OCI-LY3 (cell line): ENCODE results near the gene AIRE.

Source experiments
- H2AFZ ChIP-seq: fragments of 200-600, 300-600 bp; shearing (Covaris generic); 2 replicates; pipeline ENCODE4 v1.6.0; 2014; ENCODE audit warnings: antibody characterized with exemption, low read depth, low read length
- H3K27ac ChIP-seq: fragments of 200-600, 300-600 bp; sonication (generic); 2 replicates; pipeline ENCODE4 v1.5.1; 2014; ENCODE audit warnings: mild to moderate bottlenecking, low read length, moderate library complexity, mixed read lengths
- H3K27me3 ChIP-seq: fragments of 200-600, 300-600 bp; sonication (generic); 2 replicates; pipeline ENCODE4 v1.6.1; 2014; ENCODE audit warnings: low read depth, low read length, mixed read lengths
- H3K36me3 ChIP-seq: fragments of 200-600, 300-600 bp; sonication (generic); replicated peaks from 2 replicates; pipeline ENCODE3; 2014; ENCODE audit warnings: low read depth, low read length, mixed read lengths
- H3K4me1 ChIP-seq: fragments of 300-600, 200-600 bp; sonication (generic); 2 replicates; pipeline ENCODE4 v1.6.1; 2014; ENCODE audit warnings: low read length, mixed read lengths
- H3K4me2 ChIP-seq: fragments of 200-600, 300-600 bp; sonication (generic); 2 replicates; pipeline ENCODE4 v1.6.1; 2014; ENCODE audit warnings: low read length, mixed read lengths
- H3K4me3 ChIP-seq: fragments of 300-600, 200-600 bp; sonication (generic); 2 replicates; pipeline ENCODE4 v1.5.1; 2014; ENCODE audit warnings: antibody characterized with exemption, mild to moderate bottlenecking, low read length, moderate library complexity
- H3K79me2 ChIP-seq: fragments of 300-600, 200-600 bp; shearing (Covaris generic); 2 replicates; pipeline ENCODE4 v1.6.1; 2014; ENCODE audit warnings: mild to moderate bottlenecking, low read length, mixed read lengths
- H3K9ac ChIP-seq: fragments of 300-600, 200-600 bp; shearing (Covaris generic); 2 replicates; pipeline ENCODE4 v1.6.0; 2014; ENCODE audit warnings: mild to moderate bottlenecking, low read length, moderate library complexity
- H3K9me3 ChIP-seq: fragments of 200-600, 300-600 bp; shearing (Covaris generic); 2 replicates; pipeline ENCODE4 v1.6.1; 2014; ENCODE audit warnings: low read length, mixed read lengths; ENCODE audit not compliant: insufficient read depth
- H4K20me1 ChIP-seq: fragments of 200-600, 300-600 bp; sonication (generic); 2 replicates; pipeline ENCODE4 v1.6.1; 2016; ENCODE audit warnings: low read length, mixed read lengths; ENCODE audit not compliant: insufficient read depth
- EZH2phosphoT487 ChIP-seq: fragments of 200-600 bp; shearing (Covaris generic); IDR thresholded peaks from 2 replicates; pipeline ENCODE4 v1.6.1; 2018; ENCODE audit warnings: antibody characterized with exemption, mixed run types, low read depth
- TF ChIP-seq, protein P1 (sequence below): fragments of 200-600, 300-600 bp; sonication (generic); IDR thresholded peaks from 2 replicates; pipeline ENCODE4 v1.5.1; 2014; ENCODE audit warnings: antibody characterized with exemption, low read length, low read depth

The AIRE gene

GRCh38 chr21:44328242-44328895, 42.7 kb downstream of the AIRE start:
- no peak for TF ChIP-seq EZH2phosphoT487
- TF ChIP-seq, protein P1, sequence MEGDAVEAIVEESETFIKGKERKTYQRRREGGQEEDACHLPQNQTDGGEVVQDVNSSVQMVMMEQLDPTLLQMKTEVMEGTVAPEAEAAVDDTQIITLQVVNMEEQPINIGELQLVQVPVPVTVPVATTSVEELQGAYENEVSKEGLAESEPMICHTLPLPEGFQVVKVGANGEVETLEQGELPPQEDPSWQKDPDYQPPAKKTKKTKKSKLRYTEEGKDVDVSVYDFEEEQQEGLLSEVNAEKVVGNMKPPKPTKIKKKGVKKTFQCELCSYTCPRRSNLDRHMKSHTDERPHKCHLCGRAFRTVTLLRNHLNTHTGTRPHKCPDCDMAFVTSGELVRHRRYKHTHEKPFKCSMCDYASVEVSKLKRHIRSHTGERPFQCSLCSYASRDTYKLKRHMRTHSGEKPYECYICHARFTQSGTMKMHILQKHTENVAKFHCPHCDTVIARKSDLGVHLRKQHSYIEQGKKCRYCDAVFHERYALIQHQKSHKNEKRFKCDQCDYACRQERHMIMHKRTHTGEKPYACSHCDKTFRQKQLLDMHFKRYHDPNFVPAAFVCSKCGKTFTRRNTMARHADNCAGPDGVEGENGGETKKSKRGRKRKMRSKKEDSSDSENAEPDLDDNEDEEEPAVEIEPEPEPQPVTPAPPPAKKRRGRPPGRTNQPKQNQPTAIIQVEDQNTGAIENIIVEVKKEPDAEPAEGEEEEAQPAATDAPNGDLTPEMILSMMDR, result no peak
- no peak overlapping the region for H3K9ac ChIP-seq
- H3K4me1 ChIP-seq, result no peaks in the 10 kb centered on the region
- H3K27ac ChIP-seq, result no peak overlapping the region
- no peak overlapping the region for H3K4me2 ChIP-seq
- H3K9me3 ChIP-seq, result no peaks in the 10 kb centered on the region
- H2AFZ ChIP-seq, result no peak overlapping the region
- no peaks in the 10 kb centered on the region for H3K36me3 ChIP-seq
- no peak overlapping the region for H3K4me3 ChIP-seq
- no peaks in the 10 kb centered on the region for H4K20me1 ChIP-seq
- H3K79me2 ChIP-seq, result no peaks in the 10 kb centered on the region
- no peaks in the 10 kb centered on the region for H3K27me3 ChIP-seq

DNA sequence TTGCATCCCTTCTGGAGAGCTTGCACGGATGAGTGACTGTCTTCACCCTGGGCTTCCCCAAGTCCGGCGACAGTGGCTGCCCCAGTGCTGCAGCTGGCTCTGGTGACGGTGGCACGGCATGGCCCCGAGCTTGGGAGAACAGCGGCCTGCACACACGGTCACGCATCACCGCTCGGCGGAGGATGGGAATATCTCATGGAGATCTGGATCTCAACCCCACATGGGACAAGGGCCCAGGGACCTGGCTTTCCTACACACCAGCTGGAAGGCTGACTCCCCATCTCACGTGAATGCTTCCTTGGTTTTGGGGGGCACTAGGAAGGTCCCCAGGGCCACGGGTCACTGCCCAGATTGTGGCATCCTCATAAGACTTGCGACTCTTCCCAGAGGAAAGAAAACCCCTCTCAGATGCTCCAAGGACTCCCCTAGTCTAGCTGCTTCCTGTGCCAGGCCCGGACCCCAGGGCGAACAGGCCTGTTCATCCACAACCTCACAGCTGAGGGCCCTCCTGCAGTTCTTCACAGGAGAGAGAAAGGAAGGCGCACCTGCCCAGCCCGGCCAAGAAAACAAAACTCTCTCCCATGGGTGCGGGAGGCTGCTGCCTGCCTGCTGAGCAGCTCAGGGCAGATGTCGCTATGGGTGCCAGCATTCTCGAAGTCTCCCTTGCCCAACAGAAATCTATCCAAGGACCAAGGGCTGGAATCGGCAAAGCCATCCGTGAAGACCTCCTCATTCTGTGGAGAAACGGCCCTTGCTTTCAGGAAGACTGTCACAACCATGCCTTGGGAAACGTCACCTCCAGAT, 43.6 kb downstream of the AIRE start:
- no peak overlapping the region for H2AFZ ChIP-seq
- H3K4me1 ChIP-seq, result no peaks in the 10 kb centered on the region
- no peak overlapping the region for H3K4me3 ChIP-seq
- H3K27me3 ChIP-seq, result no peaks in the 10 kb centered on the region
- TF ChIP-seq EZH2phosphoT487, result no peak
- TF ChIP-seq, protein P1, result no peak
- H3K36me3 ChIP-seq, result no peaks in the 10 kb centered on the region
- H4K20me1 ChIP-seq, result no peaks in the 10 kb centered on the region
- no peak overlapping the region for H3K4me2 ChIP-seq
- no peaks in the 10 kb centered on the region for H3K79me2 ChIP-seq
- no peaks in the 10 kb centered on the region for H3K9me3 ChIP-seq
- no peak overlapping the region for H3K27ac ChIP-seq
- no peak overlapping the region for H3K9ac ChIP-seq

- Histone ChIP-seq H3K9ac (no peak overlapping the region), H3K27ac (no peak overlapping the region), H3K9me3 (no peaks in the 10 kb centered on the region), H3K4me3 (no peak overlapping the region), H3K27me3 (no peaks in the 10 kb centered on the region), H2AFZ (no peak overlapping the region), H3K4me2 (no peak overlapping the region), H3K79me2 (no peaks in the 10 kb centered on the region), H3K36me3 (no peaks in the 10 kb centered on the region), H3K4me1 (no peaks in the 10 kb centered on the region), H4K20me1 (no peaks in the 10 kb centered on the region)
- no peak for TF ChIP-seq EZH2phosphoT487
- TF ChIP-seq, protein P1, result no peak
Observed at GRCh38 chr21:44329971-44330681, 44.5 kb downstream of the AIRE start.

DNA sequence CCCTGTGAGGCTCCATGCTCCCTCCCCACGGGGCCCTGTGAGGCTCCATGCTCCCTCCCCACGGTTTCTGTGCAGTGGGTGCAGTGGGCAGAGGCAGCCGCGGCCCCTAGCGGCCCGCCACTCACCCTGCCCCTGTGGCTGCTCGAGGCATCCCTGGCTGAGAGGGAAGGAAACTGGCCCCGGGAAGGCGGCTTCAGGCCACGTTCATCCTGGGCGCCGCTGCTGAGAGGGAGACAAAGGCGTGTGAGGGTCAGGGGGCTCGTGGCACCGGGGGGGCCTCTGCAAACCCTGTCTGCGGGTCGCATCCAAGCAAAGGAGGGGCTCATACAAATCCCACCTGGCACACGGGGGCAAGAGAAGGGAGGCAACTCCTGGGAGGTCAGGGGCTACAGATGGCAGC, 45.0 kb downstream of the AIRE start:
- no peaks in the 10 kb centered on the region for H3K4me1 ChIP-seq
- no peaks in the 10 kb centered on the region for H3K27me3 ChIP-seq
- H3K36me3 ChIP-seq, result no peaks in the 10 kb centered on the region
- H2AFZ ChIP-seq, result no peak overlapping the region
- no peak overlapping the region for H3K27ac ChIP-seq
- H3K4me3 ChIP-seq, result no peak overlapping the region
- no peaks in the 10 kb centered on the region for H3K9me3 ChIP-seq
- no peak overlapping the region for H3K9ac ChIP-seq
- no peaks in the 10 kb centered on the region for H3K79me2 ChIP-seq
- no peak overlapping the region for H3K4me2 ChIP-seq
- H4K20me1 ChIP-seq, result no peaks in the 10 kb centered on the region
- TF ChIP-seq, protein P1, result no peak
- TF ChIP-seq EZH2phosphoT487, result no peak
